Measurements from ENCODE around the gene ZNF550.

ZNF550 gene

GRCh38 chr19:57576661-57577060 is 17.0 kb upstream of the ZNF550 start:
- Histone ChIP-seq H2AFZ (ENCODE audit: insufficient read depth, low read length, poor library complexity) (no peak overlapping the region), H4K12ac (ENCODE audit: low read depth, low read length) (no peak overlapping the region)

DNA sequence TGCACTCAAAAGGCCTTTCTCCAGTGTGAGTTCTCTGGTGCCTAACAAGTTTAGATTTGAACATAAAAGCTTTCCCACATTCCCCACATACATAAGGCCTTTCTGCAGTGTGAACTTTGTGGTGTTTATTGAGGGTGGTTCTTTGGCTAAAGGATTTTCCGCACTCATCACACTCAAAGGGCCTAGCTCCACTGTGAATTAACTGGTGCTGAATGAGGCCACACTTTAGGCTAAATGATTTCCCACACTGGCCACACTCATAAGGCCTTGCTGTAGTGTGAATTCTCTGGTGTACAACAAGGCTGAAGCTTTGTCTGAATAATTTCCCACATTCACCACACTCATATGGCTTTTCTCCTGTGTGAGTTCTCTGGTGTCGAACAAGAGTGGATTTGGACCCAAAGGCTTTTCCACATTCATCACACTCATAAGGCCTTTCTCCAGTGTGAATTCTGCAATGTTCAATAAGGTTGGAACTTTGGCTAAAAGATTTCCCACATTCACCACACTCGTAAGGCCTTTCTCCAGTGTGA is 12.8 kb upstream of the ZNF550 start:
- peaks cover 64% of the 10 kb centered on the region for H3K9me3 ChIP-seq (ENCODE audit: insufficient read depth, low read depth, low read length)
- no peak overlapping the region for H3K9ac ChIP-seq (ENCODE audit: low read length)
- H3K23ac ChIP-seq (ENCODE audit: low read length): no peak overlapping the region
- WGBS (ENCODE audit: extremely low coverage, insufficient coverage, insufficient read length): no CpG with 5 or more reads among the region's 3 CpGs
- no peaks in the 10 kb centered on the region for H3K4me1 ChIP-seq (ENCODE audit: control insufficient read depth in 1 of 2, insufficient read depth in 2 of 2, low read length in 2 of 2)
- H3K27me3 ChIP-seq (ENCODE audit: insufficient read depth, low read length): no peaks in the 10 kb centered on the region
- peaks cover 32 to 57% of the 10 kb centered on the region in 2 experiments for H3K36me3 ChIP-seq (ENCODE audit: control insufficient read depth in 1 of 2, insufficient read depth in 2 of 2, low read length in 2 of 2)
- no peak overlapping the region for H3K18ac ChIP-seq (ENCODE audit: low read length)
- H3K4ac ChIP-seq (ENCODE audit: low read depth, low read length): no peak overlapping the region
- H4K8ac ChIP-seq (ENCODE audit: low read depth, low read length): no peak overlapping the region
- no peak overlapping the region for H2BK12ac ChIP-seq (ENCODE audit: low read length)
- H3K79me2 ChIP-seq (ENCODE audit: control insufficient read depth, insufficient read depth, low read length, poor library complexity): no peaks in the 10 kb centered on the region
- no peak overlapping the region for H3K4me2 ChIP-seq (ENCODE audit: low read length)
- H3K79me1 ChIP-seq (ENCODE audit: low read length): no peaks in the 10 kb centered on the region
- DNase-seq: no peak
- no peak overlapping the region for H3K4me3 ChIP-seq (ENCODE audit: low read depth, low read length)
- H2AFZ ChIP-seq (ENCODE audit: insufficient read depth, low read length, poor library complexity): no peak overlapping the region
- H2BK120ac ChIP-seq (ENCODE audit: insufficient read depth, low read length, poor library complexity): no peak overlapping the region
- no peak overlapping the region for H2AK5ac ChIP-seq (ENCODE audit: low read length)
- H4K12ac ChIP-seq (ENCODE audit: low read depth, low read length): no peak overlapping the region
- H3K27ac ChIP-seq (ENCODE audit: low read depth, low read length): no peak overlapping the region
- no peak overlapping the region for H2BK5ac ChIP-seq (ENCODE audit: low read depth, low read length, poor library complexity)
- H3K14ac ChIP-seq (ENCODE audit: low read length): no peak overlapping the region
- no peak overlapping the region for H4K91ac ChIP-seq (ENCODE audit: low read depth, low read length)

More at GRCh38 chr19:57576661-57577060, 17.0 kb upstream of the ZNF550 start:
- DNase-seq: no peak
- peaks cover 42% of the 10 kb centered on the region for H3K9me3 ChIP-seq (ENCODE audit: insufficient read depth, low read depth, low read length)
- H3K4me1 ChIP-seq (ENCODE audit: control insufficient read depth in 1 of 2, insufficient read depth in 2 of 2, low read length in 2 of 2): peaks cover 3 to 8% of the 10 kb centered on the region in 2 experiments
- H3K4me3 ChIP-seq (ENCODE audit: low read depth, low read length): no peak overlapping the region
- H3K23ac ChIP-seq (ENCODE audit: low read length): no peak overlapping the region
- no peak overlapping the region for H2BK120ac ChIP-seq (ENCODE audit: insufficient read depth, low read length, poor library complexity)
- no peak overlapping the region for H3K4me2 ChIP-seq (ENCODE audit: low read length)
- no peak overlapping the region for H2BK12ac ChIP-seq (ENCODE audit: low read length)
- no peak overlapping the region for H3K27ac ChIP-seq (ENCODE audit: low read depth, low read length)
- H3K79me2 ChIP-seq (ENCODE audit: control insufficient read depth, insufficient read depth, low read length, poor library complexity): peaks cover 4% of the 10 kb centered on the region
- H2AK5ac ChIP-seq (ENCODE audit: low read length): no peak overlapping the region
- peaks cover 30 to 53% of the 10 kb centered on the region in 2 experiments for H3K36me3 ChIP-seq (ENCODE audit: control insufficient read depth in 1 of 2, insufficient read depth in 2 of 2, low read length in 2 of 2)
- no peak overlapping the region for H3K9ac ChIP-seq (ENCODE audit: low read length)
- peaks cover 5% of the 10 kb centered on the region for H3K79me1 ChIP-seq (ENCODE audit: low read length)
- no peak overlapping the region for H4K91ac ChIP-seq (ENCODE audit: low read depth, low read length)
- no peak overlapping the region for H4K8ac ChIP-seq (ENCODE audit: low read depth, low read length)
- no peak overlapping the region for H3K14ac ChIP-seq (ENCODE audit: low read length)
- no peak overlapping the region for H3K18ac ChIP-seq (ENCODE audit: low read length)
- no peak overlapping the region for H2BK5ac ChIP-seq (ENCODE audit: low read depth, low read length, poor library complexity)
- H3K4ac ChIP-seq (ENCODE audit: low read depth, low read length): no peak overlapping the region
- no peaks in the 10 kb centered on the region for H3K27me3 ChIP-seq (ENCODE audit: insufficient read depth, low read length)

GRCh38 chr19:57570707-57571106 is 11.0 kb upstream of the ZNF550 start:
- no peak overlapping the region for H4K8ac ChIP-seq (ENCODE audit: low read depth, low read length)

DNA sequence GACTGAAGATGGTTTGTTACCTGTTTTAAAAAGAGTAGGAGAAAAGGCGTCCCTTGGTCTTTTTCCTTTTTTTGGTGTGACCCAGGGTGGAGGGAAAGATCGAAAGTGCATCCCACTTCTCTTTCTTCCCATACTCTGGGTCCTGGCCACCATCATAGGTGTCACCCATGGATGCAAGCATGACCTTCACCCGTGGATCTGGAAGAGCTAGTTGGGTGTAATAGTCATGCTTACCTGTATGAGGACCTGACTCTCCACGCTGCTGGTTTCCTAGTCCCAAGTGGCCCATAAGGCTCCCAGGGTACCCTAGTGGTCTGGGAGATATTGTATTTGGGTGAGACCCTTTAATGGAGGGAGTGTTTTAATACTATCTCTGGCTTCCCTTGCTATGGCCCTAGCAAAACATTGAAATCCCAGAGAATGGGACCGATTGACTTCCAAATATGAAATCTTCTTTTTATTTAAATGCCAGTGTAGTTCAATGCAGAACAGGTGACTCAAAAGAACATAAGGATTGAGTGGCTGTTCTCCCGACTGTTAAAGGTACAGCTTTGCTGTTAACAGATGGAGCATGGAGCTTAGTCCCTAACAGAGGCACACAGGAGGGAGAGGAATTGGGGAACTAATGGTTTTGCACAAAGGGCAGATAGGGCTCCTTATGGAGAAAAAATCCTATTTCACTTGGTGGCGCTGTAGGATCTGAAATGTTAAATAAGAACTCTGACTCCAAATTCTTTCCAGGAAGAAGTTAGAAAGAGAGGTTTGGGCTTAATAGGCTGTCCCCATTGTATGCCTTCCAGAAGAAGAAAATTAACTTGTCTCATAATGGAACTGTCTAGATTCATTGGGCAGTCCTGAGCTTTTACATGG is 7.0 kb upstream of the ZNF550 start:
- Histone ChIP-seq H2BK5ac (ENCODE audit: low read depth, low read length, poor library complexity) (no peak overlapping the region), H3K79me2 (ENCODE audit: control insufficient read depth, insufficient read depth, low read length, poor library complexity) (no peaks in the 10 kb centered on the region), H4K12ac (ENCODE audit: low read depth, low read length) (no peak overlapping the region), H2BK12ac (ENCODE audit: low read length) (no peak overlapping the region), H3K27ac (ENCODE audit: low read depth, low read length) (no peak overlapping the region), H2BK120ac (ENCODE audit: insufficient read depth, low read length, poor library complexity) (no peak overlapping the region), H4K8ac (ENCODE audit: low read depth, low read length) (no peak overlapping the region), H3K79me1 (ENCODE audit: low read length) (no peaks in the 10 kb centered on the region), H3K9ac (ENCODE audit: low read length) (no peak overlapping the region), H3K27me3 (ENCODE audit: insufficient read depth, low read length) (no peaks in the 10 kb centered on the region), H3K9me3 (ENCODE audit: insufficient read depth, low read depth, low read length) (peaks cover 34% of the 10 kb centered on the region), H3K36me3 (ENCODE audit: control insufficient read depth in 1 of 2, insufficient read depth in 2 of 2, low read length in 2 of 2) (peaks cover 2 to 5% of the 10 kb centered on the region in 2 experiments), H3K4me2 (ENCODE audit: low read length) (no peak overlapping the region), H2AFZ (ENCODE audit: insufficient read depth, low read length, poor library complexity) (no peak overlapping the region), H3K4ac (ENCODE audit: low read depth, low read length) (no peak overlapping the region), H4K91ac (ENCODE audit: low read depth, low read length) (no peak overlapping the region), H3K23ac (ENCODE audit: low read length) (no peak overlapping the region), H3K18ac (ENCODE audit: low read length) (no peak overlapping the region), H3K14ac (ENCODE audit: low read length) (no peak overlapping the region), H3K4me3 (ENCODE audit: low read depth, low read length) (no peak overlapping the region), H2AK5ac (ENCODE audit: low read length) (no peak overlapping the region), H3K4me1 (ENCODE audit: control insufficient read depth in 1 of 2, insufficient read depth in 2 of 2, low read length in 2 of 2) (no peaks in the 10 kb centered on the region)
- no CpG with 5 or more reads among the region's 7 CpGs for WGBS (ENCODE audit: extremely low coverage, insufficient coverage, insufficient read length)
- DNase-seq: no peak

More at GRCh38 chr19:57570707-57571106, 11.0 kb upstream of the ZNF550 start:
- Histone ChIP-seq H3K9me3 (ENCODE audit: insufficient read depth, low read depth, low read length) (peaks cover 59% of the 10 kb centered on the region), H3K4me1 (ENCODE audit: control insufficient read depth in 1 of 2, insufficient read depth in 2 of 2, low read length in 2 of 2) (no peaks in the 10 kb centered on the region), H3K36me3 (ENCODE audit: control insufficient read depth in 1 of 2, insufficient read depth in 2 of 2, low read length in 2 of 2) (peaks cover 23 to 45% of the 10 kb centered on the region in 2 experiments), H3K4me3 (ENCODE audit: low read depth, low read length) (no peak overlapping the region), H3K79me1 (ENCODE audit: low read length) (no peaks in the 10 kb centered on the region), H3K18ac (ENCODE audit: low read length) (no peak overlapping the region), H3K27ac (ENCODE audit: low read depth, low read length) (no peak overlapping the region), H3K4ac (ENCODE audit: low read depth, low read length) (no peak overlapping the region), H4K91ac (ENCODE audit: low read depth, low read length) (no peak overlapping the region), H2AK5ac (ENCODE audit: low read length) (no peak overlapping the region), H2BK12ac (ENCODE audit: low read length) (no peak overlapping the region), H2AFZ (ENCODE audit: insufficient read depth, low read length, poor library complexity) (no peak overlapping the region), H4K12ac (ENCODE audit: low read depth, low read length) (no peak overlapping the region), H3K23ac (ENCODE audit: low read length) (no peak overlapping the region), H3K14ac (ENCODE audit: low read length) (no peak overlapping the region), H2BK5ac (ENCODE audit: low read depth, low read length, poor library complexity) (no peak overlapping the region), H2BK120ac (ENCODE audit: insufficient read depth, low read length, poor library complexity) (no peak overlapping the region), H3K79me2 (ENCODE audit: control insufficient read depth, insufficient read depth, low read length, poor library complexity) (no peaks in the 10 kb centered on the region), H3K9ac (ENCODE audit: low read length) (no peak overlapping the region), H3K4me2 (ENCODE audit: low read length) (no peak overlapping the region), H3K27me3 (ENCODE audit: insufficient read depth, low read length) (no peaks in the 10 kb centered on the region)
- DNase-seq: no peak

Data from trophoblast cell (in vitro differentiated cells and primary cell).